Tongue (tissue), 2 donors: ENCODE data around the gene ROBO2. TPM values are rescaled to one million over a fixed set of nuclear protein-coding genes. Genes with fewer than 3 reads are reported as not detected.
A peak's percentile ranks its signal among the peaks of the same experiment; 100 is the strongest.

ENCODE experiments used
- DNase-seq: peaks from one replicate; pipeline ENCODE4 v3.0.0-alpha.2; 2015
- total RNA-seq: library from RNA; depleted of rRNA; stranded (reverse); fragments of >200 nt; gene quantifications from one replicate; pipeline ENCODE4 v1.2.3, GENCODE V29; 2014

The ROBO2 gene
- total RNA-seq, 1 donor from 2014 or later, result 22.1 TPM

DNA sequence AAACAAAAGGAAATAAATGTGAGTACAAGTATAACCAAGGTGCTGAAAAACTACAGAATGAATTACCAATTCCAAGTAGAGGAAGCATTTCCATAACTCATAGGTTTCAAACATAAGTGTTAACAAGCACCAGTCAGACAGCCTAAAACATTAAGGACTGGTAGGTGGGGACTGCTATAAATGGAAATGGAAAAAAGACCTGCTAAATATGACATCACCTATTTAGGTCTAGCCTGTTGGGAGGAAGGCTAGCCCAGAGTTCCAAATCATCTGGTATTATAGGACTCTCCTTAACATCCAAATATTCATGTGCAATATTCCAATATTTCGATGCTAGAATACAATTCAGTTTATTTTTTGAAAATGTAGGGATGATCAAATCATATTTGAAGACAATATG is 560.0 kb downstream of the ROBO2 start:
- DNase-seq, result no peak

DNA sequence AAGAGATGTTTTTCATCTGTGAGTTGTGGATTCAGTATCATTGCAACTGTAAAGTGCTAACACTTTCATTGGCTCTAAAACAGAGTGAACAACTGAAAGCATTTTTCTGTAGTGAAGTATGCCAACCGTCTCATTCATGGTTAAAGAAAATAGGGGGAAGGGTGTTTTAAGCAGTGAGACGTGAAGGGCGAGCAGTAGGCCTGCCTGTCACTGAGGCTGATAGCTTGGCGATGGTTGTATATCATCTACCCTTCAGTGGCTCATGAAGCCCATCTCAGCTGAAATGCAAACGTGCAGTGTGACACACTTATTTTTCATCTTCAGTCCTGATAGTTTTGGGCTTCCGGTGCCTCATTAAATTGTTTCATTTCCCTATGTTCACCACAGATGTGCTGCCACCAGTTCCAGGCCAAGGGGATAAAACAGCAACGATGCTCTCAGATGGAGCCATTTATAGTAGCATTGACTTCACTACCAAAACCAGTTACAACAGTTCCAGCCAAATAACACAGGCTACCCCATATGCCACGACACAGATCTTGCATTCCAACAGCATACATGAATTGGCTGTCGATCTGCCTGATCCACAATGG is 562.0 kb downstream of the ROBO2 start:
- DNase-seq, result no peak

DNA sequence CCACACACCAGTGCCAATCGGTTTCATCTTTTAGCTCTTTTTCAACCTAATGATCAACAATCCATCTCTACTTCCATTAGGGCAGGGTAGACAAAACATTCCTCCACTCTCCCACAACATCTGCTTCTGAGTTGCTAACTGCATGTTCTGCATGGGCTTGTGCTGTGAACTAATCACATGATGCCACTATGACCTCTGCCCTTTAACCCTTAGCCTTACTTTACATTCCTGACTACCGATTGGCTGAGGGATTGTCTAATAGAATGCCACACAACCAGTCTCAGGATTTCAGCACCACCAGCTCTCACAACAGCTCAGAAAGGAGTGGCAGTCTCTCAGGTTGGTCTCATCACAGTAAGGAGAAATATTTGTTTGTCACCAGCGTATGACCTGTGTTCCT is 562.8 kb downstream of the ROBO2 start:
- no peak for DNase-seq

GRCh38 chr3:77605308-77605707 is 565.4 kb downstream of the ROBO2 start:
- no peak for DNase-seq

DNA sequence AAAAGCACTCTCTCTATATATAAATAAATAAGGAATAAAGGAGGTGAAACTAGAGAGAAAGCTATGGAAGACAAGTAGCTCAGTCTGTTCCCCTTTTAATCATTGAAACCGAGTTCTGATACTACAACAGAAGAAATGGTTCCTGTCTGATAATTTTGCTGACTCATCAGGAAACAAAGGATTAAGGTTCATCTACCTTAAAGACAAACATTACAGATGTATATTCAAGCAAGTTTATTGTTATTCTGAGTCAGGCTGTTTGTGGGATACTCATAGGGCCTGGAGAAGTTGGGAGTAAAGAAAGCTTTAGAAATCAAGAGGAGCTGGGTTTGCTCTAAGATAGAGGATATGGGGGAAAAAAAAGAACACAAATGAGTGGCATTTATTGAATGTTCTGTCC is 566.0 kb downstream of the ROBO2 start:
- DNase-seq, result no peak

GRCh38 chr3:77606372-77606771 is 566.5 kb downstream of the ROBO2 start:
- DNase-seq, result no peak

DNA sequence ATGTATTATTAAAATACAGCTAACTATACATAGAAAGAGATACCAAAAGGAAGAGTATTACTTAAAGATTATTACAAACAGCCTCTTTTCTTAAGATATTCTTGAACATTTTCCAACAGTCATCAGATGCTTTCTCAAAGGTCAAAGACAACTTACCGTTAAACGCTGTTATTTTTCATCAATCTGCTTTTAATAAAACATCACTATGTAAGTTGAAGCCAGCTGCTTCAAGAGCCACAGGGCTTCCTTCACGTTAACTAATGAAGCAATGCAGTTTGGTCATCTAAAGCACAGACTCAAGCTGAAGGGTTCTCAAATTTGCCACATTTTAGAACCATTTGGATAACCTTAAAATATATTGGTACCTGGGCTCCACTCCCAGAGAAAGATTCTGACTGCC is 578.8 kb downstream of the ROBO2 start:
- no peak for DNase-seq

- DNase-seq, result no peak
Measured at GRCh38 chr3:77620009-77620408, 580.1 kb downstream of the ROBO2 start.

GRCh38 chr3:77623500-77623899 is 583.6 kb downstream of the ROBO2 start:
- DNase-seq, result no peak

- DNase-seq, result no peak
Measured at GRCh38 chr3:77626157-77626556, 586.3 kb downstream of the ROBO2 start.

DNA sequence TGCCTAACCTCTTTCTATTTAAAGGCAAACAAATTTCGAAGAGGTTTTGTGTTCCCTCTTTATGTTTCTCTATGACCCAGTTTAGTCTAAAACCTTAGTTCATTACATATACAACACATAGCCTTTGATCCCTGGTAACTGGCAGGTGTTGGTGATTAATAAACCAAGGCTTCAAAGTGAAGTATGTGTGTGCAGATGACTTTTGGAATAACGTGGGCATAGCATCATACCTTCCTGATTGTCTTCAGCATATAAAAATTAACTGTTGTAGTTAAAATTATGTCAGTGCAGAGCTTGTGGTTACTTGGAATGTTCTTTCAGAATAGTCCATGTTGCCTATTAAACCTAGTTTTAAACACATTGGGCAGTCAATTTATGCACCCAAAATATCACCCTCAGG is 608.3 kb downstream of the ROBO2 start:
- DNase-seq, result no peak

DNA sequence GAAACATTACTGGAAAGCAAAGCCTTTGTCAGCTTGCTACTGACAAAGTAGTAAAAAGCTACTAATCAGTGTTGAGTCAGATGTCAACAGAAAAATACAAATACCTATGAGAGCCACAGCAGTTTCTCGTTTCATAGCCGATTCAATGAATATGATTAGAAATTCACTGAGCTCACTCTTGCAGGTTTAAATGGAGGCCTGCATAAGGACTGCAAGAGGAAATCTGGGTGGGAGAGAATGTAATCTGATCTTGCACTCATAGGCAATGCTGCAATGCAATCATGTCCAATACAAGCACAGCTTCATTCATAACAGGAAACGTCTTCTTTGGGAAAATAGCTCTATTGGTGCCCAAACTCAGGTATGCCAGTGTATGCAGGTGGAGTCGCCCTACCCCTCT is 608.8 kb downstream of the ROBO2 start:
- no peak for DNase-seq

DNA sequence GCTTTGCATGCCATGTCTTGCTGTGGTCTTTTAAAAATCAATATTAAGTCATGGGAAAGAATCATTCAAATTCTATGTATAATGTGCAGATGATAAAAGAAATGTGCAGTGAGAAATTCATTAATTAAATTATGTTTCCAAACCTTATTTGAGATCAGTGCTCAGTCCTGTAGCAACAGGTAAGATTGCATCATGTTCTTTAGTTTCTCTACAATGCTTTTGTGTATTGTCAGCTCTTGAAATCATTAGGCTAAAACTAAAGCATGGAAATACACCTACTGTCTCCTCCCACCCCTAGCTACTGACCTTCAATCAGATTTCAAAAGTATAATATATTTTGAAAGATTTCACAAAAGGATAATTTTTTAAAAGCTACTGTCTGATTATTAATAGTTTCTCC is 612.7 kb downstream of the ROBO2 start:
- no peak for DNase-seq

DNA sequence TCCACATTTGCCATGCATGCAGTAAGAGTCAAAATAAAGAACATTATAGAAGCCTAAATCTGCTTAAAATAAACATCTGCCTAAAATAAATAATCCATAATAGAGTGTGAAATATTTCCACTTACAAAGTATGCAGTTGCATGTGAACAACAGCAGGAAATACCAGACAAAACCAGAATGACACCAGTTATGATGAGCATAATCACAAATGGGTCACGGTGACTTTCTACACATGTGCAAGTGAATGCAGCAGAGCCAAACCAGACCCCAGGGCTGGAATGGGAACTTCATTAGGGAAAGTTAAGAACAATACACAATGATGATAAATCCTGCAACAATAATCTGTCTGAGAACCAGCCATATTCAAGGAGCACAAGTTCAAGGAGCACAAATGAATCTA is 615.5 kb downstream of the ROBO2 start:
- DNase-seq, result peak; percentile 3

- DNase-seq, result no peak
Measured at GRCh38 chr3:77660718-77661117, 620.8 kb downstream of the ROBO2 start.

DNA sequence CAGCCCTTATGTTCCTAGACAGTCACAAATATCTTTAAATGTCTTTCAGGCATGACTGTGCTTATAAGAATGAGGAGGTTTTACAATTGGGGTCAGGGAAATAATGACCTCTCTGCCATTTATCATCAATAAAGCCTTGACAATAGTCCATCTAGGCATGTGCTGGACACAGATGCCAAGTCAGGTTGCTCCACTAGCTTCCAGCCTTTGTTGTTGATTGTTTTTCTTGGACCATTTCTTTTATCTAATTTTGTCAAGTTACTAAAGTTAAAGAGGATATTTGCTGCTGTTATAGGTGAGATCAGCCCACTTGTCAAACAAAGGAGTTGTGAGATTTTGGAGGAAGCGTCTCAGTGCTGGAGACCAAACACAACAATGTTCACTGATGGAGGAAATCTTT is 628.0 kb downstream of the ROBO2 start:
- no peak for DNase-seq

GRCh38 chr3:77668376-77668775 is 628.5 kb downstream of the ROBO2 start:
- no peak for DNase-seq

- DNase-seq, result no peak
Measured at GRCh38 chr3:77672016-77672415, 632.1 kb downstream of the ROBO2 start.

DNA sequence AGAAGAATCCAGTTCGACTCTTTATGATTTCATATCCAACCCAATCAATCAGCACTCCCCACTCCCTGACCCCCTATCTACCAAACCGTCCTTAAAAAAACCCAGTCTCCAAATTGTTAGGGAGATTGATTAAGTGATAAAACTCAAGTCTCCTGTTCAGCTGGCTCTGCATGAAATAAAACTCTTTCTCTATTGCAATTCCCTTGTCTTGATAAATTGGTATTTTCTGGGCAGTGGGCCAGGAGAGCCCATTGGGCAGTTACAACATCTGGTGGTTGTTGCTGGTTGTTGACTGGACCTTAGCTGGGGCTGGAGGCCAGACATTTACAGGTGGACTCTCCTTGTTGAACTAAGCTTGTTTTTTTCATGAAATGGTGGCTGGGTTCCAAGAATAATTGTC is 642.3 kb downstream of the ROBO2 start:
- no peak for DNase-seq

DNA sequence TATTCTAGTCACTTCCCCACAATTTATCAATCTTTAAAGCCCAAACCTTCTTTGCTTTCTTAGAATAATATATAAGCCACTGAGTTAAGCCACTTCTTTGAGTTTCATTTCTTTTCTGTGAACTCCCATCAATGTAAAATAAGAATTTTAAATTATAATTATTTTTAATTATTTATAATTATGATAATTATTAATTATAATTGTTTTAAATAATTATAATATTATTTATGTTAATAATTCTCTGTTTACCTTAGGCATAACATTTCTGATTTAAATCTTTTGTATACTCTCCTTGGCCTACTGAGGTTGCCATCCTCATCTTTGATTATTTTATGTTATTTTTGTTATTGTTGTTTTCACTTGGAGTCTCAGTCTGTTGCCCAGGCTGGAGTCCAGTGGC is 644.2 kb downstream of the ROBO2 start:
- no peak for DNase-seq

DNA sequence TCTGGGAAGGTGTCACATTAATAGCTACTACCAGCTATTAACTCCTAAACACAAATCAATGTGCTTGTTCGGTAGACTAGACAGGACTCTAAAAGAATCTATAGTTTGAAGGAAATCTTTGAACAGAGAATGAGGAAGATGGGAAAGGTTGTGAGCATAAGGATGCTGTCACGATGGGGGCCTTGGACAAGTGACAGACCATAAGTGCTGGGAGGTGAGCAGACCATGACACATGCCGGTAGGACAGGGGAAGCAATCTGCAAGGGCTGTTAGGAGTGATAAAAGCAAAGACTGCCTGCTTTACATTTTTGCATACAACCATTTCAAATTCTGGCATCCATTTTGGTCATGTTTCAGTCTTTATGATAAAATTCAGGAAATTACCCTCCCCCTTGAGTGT is 645.8 kb downstream of the ROBO2 start:
- no peak for DNase-seq

GRCh38 chr3:77686560-77686959 is 646.7 kb downstream of the ROBO2 start:
- peak; percentile 8 for DNase-seq

DNA sequence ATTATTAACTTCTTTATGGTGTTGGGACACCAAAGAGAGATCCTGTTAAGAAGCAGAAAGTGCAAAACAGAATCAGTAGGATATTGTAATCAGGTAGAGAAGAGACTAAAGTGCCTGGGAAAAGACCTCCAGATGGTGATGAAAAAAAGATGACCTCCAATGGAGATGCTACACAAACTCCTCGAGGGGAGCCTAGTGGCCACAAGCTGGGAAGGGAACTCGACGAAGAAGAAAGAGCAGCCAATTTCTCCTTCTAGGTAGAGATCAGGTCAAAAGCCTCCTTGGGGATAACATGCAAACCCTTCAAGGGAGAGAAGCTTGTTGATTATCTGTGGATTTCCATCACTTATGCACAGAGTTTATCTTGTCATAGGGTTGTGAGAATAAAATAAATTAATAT is 647.6 kb downstream of the ROBO2 start:
- DNase-seq, result no peak

DNA sequence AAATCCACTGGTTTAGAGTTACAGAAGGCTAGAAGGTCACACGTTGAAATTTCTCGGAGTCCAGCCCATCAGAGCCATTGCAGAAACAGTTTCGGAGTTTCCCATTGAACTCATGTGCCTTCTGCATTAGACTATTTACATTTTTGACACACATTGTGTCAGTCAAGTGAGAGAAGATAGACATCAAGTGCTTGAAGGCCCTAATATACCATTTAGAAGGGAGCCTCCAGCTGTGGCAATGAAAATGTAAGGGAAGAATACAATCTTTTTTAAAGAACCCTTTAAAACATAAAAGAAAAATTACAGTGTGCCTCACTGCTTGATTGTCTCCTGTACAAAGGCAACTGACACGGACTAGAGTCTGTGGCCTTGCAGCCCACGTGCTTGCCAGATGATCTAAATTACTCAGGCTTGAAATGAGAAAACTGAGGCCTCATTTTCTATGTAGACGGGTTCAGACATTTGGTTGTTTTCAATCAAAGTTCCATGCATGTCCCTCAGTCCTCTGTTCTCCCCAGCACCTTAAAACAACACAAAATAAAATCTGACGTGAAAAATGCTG is 650.5 kb downstream of the ROBO2 start:
- no peak for DNase-seq

DNA sequence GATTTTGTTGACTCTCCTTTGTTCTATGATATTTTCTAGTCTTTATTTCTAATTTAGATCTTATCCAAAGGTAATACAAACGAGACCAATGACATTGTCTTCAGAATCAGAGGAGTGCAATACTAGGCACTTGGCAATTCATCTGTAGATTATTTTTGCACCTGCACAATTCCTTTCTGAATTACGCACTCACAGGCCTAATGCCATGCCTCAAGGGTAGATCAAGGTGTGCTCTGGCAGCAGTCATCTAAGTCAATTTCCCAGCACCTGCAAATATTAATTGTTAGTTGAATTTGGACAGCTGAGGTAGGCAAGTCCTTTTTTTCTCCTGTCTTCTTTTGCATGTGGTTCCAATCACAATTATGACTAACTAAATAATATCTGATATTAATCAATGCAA is 653.2 kb downstream of the ROBO2 start:
- no peak for DNase-seq
